Erythroblast (primary cell): ENCODE measurements around the gene MLN.
A peak's percentile ranks its signal among the peaks of the same experiment; 100 is the strongest.
"Not testable (repeated sequence)": the region's sequence is repeated elsewhere in the genome, so short reads cannot be mapped to it uniquely, and the experiment has no call there.

ENCODE experiments used
- DNase-seq, 2 experiments: peaks; one replicate each; lab custom pipeline; 2025; lab: John Stamatoyannopoulos, UW
- GATA1 ChIP-seq: IDR thresholded peaks from 2 replicates; pipeline ENCODE4 v1.6.1; 2011; ENCODE audit warnings: low read depth, mild to moderate bottlenecking, control low read depth, low read length, moderate library complexity
- POLR2A ChIP-seq: IDR thresholded peaks from 2 replicates; pipeline ENCODE4 v1.6.1; 2011; ENCODE audit warnings: mild to moderate bottlenecking, low read length

Gene MLN

GRCh38 chr6:33840048-33840926, 36.5 kb upstream of the MLN start:
- DNase-seq: peak; percentile 85 to 88
- TF ChIP-seq GATA1 (no peak), POLR2A (no peak)

- TF ChIP-seq GATA1 (no peak), POLR2A (no peak)
- no peak for DNase-seq
These were observed 35.7 kb upstream of the MLN start for GRCh38 chr6:33839399-33840047.

- DNase-seq: no peak
- TF ChIP-seq POLR2A (no peak), GATA1 (no peak)
These were observed 35.2 kb upstream of the MLN start for GRCh38 chr6:33838983-33839382.

GRCh38 chr6:33837971-33838665, 34.3 kb upstream of the MLN start:
- no peak for DNase-seq

GRCh38 chr6:33836806-33837469, 33.1 kb upstream of the MLN start:
- no peak for TF ChIP-seq POLR2A
- no peak for TF ChIP-seq GATA1
- DNase-seq: no peak

More at GRCh38 chr6:33837971-33838665, 34.3 kb upstream of the MLN start:
- TF ChIP-seq POLR2A (no peak), GATA1 (no peak)

GRCh38 chr6:33834401-33835392, 30.9 kb upstream of the MLN start:
- no peak for DNase-seq

GRCh38 chr6:33833599-33833998, 29.8 kb upstream of the MLN start:
- TF ChIP-seq POLR2A (no peak), GATA1 (no peak)
- no peak for DNase-seq

More at GRCh38 chr6:33834401-33835392, 30.9 kb upstream of the MLN start:
- TF ChIP-seq POLR2A: no peak
- no peak for TF ChIP-seq GATA1

- not testable (repeated sequence) for DNase-seq
These were observed 29.0 kb upstream of the MLN start for GRCh38 chr6:33832831-33833230.

GRCh38 chr6:33831725-33832124, 27.9 kb upstream of the MLN start:
- DNase-seq: peak; percentile 15 to 44

- DNase-seq: peak; percentile 22 to 23
- TF ChIP-seq POLR2A: no peak
- no peak for TF ChIP-seq GATA1
These were observed 26.9 kb upstream of the MLN start for GRCh38 chr6:33830635-33831240.

GRCh38 chr6:33828764-33829731, 25.2 kb upstream of the MLN start:
- no peak for TF ChIP-seq POLR2A
- TF ChIP-seq GATA1: no peak
- peak in 1 of 2 experiments; percentile 26 for DNase-seq

GRCh38 chr6:33828452-33828763, 24.6 kb upstream of the MLN start:
- TF ChIP-seq GATA1 (no peak), POLR2A (no peak)
- DNase-seq: no peak
